ENCODE measurements around the gene NR1H3. TPM values are rescaled to one million over a fixed set of nuclear protein-coding genes. Genes with fewer than 3 reads are reported as not detected.

NR1H3 gene
- polyA plus RNA-seq, 1 of the 3 experiments (the other 2 are of a cell fraction), result 7.3 TPM

DNA sequence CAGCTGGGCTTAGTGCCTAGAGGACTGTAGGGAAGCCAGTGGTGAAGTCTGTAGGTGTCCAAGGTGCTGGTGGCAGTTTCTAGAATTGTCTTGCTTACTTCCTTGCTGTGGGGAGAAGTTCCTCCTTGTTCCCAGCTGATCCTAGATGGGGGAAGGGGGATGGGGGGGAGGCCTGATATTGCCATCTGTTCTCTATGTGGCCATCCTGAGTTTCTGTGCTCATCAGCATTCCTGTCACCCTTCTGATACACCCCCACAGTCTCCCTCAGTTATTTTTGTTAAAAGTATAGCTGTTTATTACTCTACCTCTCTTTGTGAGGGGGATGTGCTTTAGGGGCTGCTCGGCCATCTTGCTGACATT, 48.7 kb downstream of the NR1H3 start (continued):
- TF ChIP-seq, protein P1, sequence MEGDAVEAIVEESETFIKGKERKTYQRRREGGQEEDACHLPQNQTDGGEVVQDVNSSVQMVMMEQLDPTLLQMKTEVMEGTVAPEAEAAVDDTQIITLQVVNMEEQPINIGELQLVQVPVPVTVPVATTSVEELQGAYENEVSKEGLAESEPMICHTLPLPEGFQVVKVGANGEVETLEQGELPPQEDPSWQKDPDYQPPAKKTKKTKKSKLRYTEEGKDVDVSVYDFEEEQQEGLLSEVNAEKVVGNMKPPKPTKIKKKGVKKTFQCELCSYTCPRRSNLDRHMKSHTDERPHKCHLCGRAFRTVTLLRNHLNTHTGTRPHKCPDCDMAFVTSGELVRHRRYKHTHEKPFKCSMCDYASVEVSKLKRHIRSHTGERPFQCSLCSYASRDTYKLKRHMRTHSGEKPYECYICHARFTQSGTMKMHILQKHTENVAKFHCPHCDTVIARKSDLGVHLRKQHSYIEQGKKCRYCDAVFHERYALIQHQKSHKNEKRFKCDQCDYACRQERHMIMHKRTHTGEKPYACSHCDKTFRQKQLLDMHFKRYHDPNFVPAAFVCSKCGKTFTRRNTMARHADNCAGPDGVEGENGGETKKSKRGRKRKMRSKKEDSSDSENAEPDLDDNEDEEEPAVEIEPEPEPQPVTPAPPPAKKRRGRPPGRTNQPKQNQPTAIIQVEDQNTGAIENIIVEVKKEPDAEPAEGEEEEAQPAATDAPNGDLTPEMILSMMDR (IDR thresholded peaks at IDR 0.05), result no peak
- TF ChIP-seq CHD2 (IDR thresholded peaks at IDR 0.05; ENCODE audit: low read length, partially characterized antibody), result no peak
- TF ChIP-seq, protein P2, sequence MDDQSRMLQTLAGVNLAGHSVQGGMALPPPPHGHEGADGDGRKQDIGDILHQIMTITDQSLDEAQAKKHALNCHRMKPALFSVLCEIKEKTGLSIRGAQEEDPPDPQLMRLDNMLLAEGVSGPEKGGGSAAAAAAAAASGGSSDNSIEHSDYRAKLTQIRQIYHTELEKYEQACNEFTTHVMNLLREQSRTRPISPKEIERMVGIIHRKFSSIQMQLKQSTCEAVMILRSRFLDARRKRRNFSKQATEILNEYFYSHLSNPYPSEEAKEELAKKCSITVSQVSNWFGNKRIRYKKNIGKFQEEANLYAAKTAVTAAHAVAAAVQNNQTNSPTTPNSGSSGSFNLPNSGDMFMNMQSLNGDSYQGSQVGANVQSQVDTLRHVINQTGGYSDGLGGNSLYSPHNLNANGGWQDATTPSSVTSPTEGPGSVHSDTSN (IDR thresholded peaks at IDR 0.05), result no peak

DNA sequence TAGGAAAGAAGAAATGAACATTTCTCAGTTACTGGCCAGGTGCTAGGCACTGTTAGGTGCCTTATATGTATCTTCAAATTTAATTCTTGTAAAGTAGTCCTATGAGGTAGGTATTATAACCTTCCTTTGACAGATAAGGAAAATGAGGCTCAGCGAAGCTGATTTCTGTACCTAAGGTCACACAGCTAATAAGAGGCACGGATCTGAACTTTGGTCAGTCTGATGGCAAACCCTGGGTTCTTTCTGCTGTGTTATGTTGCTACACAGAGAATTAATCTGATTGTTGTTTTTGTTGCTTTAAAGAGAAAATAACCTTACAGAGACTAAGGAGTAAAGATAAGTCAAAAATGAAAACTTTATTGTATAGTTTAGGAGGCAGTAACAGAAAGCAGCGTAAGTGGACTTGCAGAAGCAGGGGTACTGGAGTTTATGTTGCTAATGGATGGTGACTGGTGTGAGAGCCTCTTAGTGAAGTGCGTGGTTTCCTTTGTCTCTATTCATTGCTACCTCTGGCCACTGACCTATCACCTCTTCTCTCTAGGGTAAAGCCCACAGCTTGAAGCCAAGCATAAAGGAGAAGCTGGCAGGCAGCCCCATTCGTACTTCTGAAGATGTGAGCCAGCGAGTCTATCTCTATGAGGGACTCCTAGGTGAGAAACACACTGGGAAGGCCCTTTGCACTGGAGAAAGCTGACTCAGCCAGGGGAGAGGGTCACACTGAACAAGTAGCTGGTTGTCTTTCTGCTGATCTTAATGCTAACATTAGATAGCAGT, 50.4 kb downstream of the NR1H3 start:
- Histone ChIP-seq H2AFZ (ENCODE audit: low read depth) (no peak overlapping the region), H3K9me3 (no peaks in the 10 kb centered on the region), H3K27me3 (ENCODE audit: insufficient read depth) (no peaks in the 10 kb centered on the region), H3F3A (replicated peaks; ENCODE audit: insufficient read depth) (no peaks in the 10 kb centered on the region), H3K27ac (ENCODE audit: low read depth in 2 of 2, low read length in 1 of 2) (no peak overlapping the region), H3K9ac (no peak overlapping the region), H3K4me2 (no peak overlapping the region), H3K9me2 (no peaks in the 10 kb centered on the region), H3K4me1 (ENCODE audit: control insufficient read depth in 1 of 2, insufficient read depth in 2 of 2, low read depth in 1 of 2, low read length in 1 of 2) (peaks cover 0 to 3% of the 10 kb centered on the region in 2 experiments; a peak in 1 of 4 replicates), H3K79me2 (ENCODE audit: insufficient read depth) (no peaks in the 10 kb centered on the region), H3K4me3 (ENCODE audit: low read depth in 2 of 2, low read length in 1 of 2) (no peak overlapping the region), H3K36me3 (replicated peaks in 1 of 2; ENCODE audit: control insufficient read depth in 1 of 2, insufficient read depth in 2 of 2, low read length in 1 of 2) (peaks cover 39 to 51% of the 10 kb centered on the region in 2 experiments), H4K20me1 (ENCODE audit: insufficient read depth) (no peaks in the 10 kb centered on the region)
- no peak for TF ChIP-seq YY1 (IDR thresholded peaks at IDR 0.05; ENCODE audit: low read depth)
- TF ChIP-seq RFX5 (IDR thresholded peaks at IDR 0.05; ENCODE audit: low read length), result no peak
- no peak for TF ChIP-seq EP300 (IDR thresholded peaks at IDR 0.05; ENCODE audit: borderline replicate concordance in 1 of 2, low read depth in 1 of 2, low read length in 1 of 2)
- TF ChIP-seq FOSL2 (IDR thresholded peaks at IDR 0.05; ENCODE audit: borderline replicate concordance, low read depth), result no peak
- TF ChIP-seq JUND (IDR thresholded peaks at IDR 0.05), result no peak
- TF ChIP-seq TAF1 (IDR thresholded peaks at IDR 0.05; ENCODE audit: borderline replicate concordance, low read depth, low read length), result no peak
- no peak for TF ChIP-seq TCF12 (IDR thresholded peaks at IDR 0.05)
- TF ChIP-seq POLR2AphosphoS5 (IDR thresholded peaks at IDR 0.05; ENCODE audit: low read depth, low read length), result no peak
- TF ChIP-seq, protein P1 (IDR thresholded peaks at IDR 0.05), result no peak
- TF ChIP-seq, protein P3, sequence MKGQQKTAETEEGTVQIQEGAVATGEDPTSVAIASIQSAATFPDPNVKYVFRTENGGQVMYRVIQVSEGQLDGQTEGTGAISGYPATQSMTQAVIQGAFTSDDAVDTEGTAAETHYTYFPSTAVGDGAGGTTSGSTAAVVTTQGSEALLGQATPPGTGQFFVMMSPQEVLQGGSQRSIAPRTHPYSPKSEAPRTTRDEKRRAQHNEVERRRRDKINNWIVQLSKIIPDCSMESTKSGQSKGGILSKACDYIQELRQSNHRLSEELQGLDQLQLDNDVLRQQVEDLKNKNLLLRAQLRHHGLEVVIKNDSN (IDR thresholded peaks at IDR 0.05; ENCODE audit: borderline replicate concordance, low read depth), result no peak
- no peak for TF ChIP-seq RXRA (IDR thresholded peaks at IDR 0.05; ENCODE audit: borderline replicate concordance, low read depth)
- no peak for TF ChIP-seq NFIC (IDR thresholded peaks at IDR 0.05; ENCODE audit: borderline replicate concordance)
- TF ChIP-seq MXI1 (IDR thresholded peaks at IDR 0.05; ENCODE audit: low read depth, low read length), result no peak
- TF ChIP-seq, protein P2 (IDR thresholded peaks at IDR 0.05), result no peak
- TF ChIP-seq NRF1 (IDR thresholded peaks at IDR 0.05; ENCODE audit: low read depth, low read length), result no peak
- DNase-seq, result no peak
- WGBS (ENCODE audit: low lambda C conversion rate), result 96% methylated on average over 6 of the region's 6 CpGs
- POLR2A ChIA-PET, result no interaction called here
- CTCF ChIA-PET, result interaction anchor here (1.0 to 2.5 kb wide), 4 partner anchors 12 to 47 kb away, joined by 3 to 5 read pairs (median 4); no protein-coding TSS in a partner anchor

All from SK-N-SH (cell line).